LNCAP (cell line): ENCODE measurements around the gene TNFAIP3.

ENCODE experiments used
- TF ChIP-seq, protein P1 (sequence below): fragments of 450-650 bp; IDR thresholded peaks from 2 replicates; pipeline ENCODE4 v1.5.1; 2017; ENCODE audit warnings: mild to moderate bottlenecking

Gene TNFAIP3

DNA sequence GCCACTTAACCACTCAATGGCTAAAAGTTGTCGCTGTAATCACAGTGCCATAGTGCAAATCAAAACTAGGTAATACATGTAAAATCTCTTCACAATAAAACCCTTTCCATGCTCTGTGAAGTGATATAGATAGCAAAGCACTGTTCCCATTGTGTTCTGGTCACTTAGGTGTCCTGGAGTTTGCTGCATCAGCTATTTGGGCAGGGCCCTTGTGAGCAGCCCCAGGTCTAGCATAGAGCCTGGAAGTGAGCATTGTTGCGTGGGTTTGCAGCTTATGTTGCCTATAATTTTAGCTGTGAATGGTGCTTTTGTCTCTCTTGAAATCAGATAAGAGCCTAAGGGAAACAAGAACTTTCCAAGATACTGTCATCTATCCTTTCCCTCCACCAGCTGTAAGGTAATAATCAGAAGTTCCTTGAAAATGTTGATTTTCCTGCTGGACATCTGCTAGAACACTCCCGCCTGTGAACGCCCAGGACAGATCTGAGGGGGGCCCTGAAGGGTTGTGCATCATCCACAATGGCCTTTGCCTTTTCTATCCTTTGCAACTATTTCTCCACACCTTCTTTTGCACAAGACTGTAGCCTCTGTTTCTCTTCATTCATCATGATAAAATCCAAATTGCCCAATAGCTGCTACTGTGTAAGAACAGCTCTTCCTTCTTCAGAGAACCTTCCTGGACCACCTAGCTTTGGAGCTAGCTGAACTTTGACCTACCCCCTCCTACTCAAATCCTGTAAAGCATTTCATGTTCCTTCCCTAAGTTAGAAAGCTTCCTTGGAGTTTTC is 57.0 kb downstream of the TNFAIP3 start:
- TF ChIP-seq, protein P1, sequence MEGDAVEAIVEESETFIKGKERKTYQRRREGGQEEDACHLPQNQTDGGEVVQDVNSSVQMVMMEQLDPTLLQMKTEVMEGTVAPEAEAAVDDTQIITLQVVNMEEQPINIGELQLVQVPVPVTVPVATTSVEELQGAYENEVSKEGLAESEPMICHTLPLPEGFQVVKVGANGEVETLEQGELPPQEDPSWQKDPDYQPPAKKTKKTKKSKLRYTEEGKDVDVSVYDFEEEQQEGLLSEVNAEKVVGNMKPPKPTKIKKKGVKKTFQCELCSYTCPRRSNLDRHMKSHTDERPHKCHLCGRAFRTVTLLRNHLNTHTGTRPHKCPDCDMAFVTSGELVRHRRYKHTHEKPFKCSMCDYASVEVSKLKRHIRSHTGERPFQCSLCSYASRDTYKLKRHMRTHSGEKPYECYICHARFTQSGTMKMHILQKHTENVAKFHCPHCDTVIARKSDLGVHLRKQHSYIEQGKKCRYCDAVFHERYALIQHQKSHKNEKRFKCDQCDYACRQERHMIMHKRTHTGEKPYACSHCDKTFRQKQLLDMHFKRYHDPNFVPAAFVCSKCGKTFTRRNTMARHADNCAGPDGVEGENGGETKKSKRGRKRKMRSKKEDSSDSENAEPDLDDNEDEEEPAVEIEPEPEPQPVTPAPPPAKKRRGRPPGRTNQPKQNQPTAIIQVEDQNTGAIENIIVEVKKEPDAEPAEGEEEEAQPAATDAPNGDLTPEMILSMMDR = no peak

DNA sequence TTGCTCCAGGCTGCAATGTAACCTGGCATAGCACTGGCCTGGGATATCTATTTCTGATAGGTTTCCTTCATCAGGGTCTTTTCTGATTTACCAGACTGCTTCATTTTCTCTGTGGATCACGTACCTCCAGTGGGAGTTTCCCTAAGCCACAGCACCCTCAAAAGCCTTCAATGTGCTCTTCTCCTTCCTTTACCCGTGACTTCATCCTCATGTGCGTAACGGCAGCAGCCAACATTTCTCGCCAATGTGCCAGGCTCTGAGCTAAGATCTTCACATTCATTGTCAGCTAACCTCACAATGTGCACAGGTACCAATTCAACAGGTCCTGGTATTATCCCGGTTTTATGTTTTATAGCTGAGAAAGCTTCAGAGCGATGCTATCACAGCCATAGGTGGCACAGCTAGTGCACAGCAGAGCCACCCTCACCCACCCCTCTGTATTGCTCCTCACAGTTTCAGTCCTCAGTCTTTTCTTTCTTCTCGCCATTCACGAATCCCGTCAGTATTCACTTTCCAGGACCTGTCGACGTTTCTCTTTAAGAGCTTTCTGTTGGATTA is 58.2 kb downstream of the TNFAIP3 start:
- TF ChIP-seq, protein P1 = no peak

DNA sequence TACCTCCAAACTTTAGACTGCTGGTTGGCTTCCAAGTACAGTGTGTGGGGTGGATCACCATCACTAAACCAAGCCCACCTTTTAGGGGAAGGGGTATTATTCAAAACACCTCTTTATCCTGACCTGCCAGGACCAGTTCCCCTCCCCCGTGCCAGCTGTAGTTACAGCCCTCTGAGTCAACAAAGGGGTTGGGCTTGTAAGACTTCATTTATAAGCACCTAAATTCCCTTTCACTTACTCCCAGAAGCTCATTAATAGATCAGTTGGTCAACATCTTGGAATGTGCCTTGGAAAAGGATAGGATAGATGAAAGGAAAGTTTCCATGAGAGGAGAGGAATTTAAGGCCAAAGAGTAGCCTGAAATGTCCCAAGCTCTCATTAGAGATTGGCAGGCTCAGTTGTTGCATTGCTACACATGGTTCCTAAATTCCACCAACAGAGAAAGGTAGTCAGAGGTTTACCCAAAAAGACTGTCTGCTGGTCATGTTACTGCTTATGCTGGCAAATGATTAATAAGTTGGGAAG is 59.2 kb downstream of the TNFAIP3 start:
- TF ChIP-seq, protein P1 = no peak

DNA sequence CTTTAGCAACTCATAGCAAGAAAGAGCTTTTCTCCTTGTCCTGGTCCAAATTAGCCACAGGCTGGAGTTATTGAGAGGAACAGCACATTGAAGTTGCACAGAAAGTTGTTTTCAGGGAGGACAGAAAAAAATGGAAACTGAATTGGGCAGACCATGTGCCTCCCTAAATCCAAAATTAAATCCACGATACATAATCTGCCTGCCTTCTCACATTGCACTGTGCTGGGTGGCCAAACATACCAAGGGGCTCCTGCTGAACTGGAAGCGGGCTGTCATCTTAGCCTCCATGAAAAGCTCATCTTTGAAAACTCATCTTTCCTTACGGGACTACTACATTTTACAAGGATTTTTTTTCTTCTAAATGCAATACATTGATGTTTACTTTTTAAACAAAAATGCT is 59.9 kb downstream of the TNFAIP3 start:
- TF ChIP-seq, protein P1 = no peak

DNA sequence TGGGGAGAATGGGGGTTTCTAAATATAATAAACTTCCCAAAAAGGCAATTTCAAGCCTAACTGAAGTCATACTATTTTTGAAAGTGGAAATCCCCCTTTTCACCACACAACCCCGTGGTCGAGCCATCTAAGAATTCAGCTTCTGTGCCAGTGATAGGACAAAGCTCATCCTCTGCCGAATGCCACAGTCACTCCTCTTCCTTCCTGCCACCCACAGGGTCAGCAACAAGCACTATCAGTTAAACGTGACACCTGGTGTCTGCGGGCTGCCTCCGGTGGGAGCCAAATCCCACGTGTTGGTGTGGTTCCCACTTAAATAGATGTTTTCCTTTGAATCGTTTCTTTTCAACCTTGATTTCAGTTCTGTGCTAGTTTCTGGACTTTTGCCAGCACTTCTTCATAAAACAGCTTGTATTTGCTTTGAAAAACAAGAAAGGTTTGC is 60.7 kb downstream of the TNFAIP3 start:
- TF ChIP-seq, protein P1 = no peak

DNA sequence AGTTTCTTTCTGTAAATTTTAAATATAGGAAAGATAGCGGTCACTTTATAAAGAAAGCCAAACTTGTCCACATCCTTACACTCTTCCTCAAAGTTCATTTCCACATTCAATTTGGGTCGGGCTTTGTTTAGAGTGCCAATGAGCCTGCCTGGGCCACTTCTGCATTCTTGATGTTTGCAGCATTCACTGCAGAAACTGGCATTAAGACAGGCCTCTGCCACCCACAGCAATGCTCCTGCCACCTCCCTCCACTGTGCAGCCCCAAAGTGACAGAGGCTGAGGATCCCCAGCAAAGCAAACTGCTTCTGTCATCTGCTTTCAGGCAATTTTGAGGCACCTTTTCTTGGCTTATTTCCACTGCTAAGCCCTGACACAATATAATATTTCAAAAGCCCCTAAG is 61.2 kb downstream of the TNFAIP3 start:
- TF ChIP-seq, protein P1 = no peak

DNA sequence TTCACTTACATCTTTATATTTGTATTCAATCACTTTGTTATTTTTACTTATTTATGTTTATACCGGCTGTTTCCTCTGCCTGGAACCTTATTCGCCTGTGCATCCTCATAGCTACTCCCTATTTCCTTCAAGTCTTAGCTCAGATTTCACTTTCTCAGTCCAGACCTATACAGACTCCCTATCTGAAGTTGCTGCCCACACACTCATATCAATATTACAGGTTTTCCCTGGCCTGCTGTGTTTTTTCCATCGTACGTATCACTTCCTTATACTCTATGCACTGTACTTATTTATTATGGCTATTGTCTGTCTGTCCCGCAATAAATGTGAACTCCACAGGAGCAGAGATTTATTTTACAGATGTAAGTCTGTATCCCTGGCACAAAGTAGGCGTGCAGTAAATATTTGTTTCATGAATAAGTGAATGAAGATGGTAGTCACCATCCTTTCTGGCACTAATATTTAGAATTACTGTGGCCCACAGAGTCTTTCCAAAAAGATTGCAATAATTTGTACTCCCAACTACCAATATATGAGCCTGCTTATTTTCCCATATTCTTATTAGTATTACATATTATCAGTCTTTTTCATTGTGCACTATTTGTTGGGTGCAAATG is 64.9 kb downstream of the TNFAIP3 start:
- TF ChIP-seq, protein P1 = no peak
